ENCODE results near the gene KRT13.

Gene KRT13

GRCh38 chr17:41463746-41464145, 41.7 kb downstream of the KRT13 start:
- no peak for DNase-seq

- DNase-seq: no peak
These were observed 42.7 kb downstream of the KRT13 start for GRCh38 chr17:41462705-41463104.

- no peak for DNase-seq
These were observed 47.7 kb downstream of the KRT13 start for GRCh38 chr17:41457676-41458075.

GRCh38 chr17:41456204-41456603, 49.2 kb downstream of the KRT13 start:
- DNase-seq: no peak

GRCh38 chr17:41455236-41455635, 50.2 kb downstream of the KRT13 start:
- DNase-seq: no peak

GRCh38 chr17:41453066-41453465, 52.3 kb downstream of the KRT13 start:
- DNase-seq: no peak

GRCh38 chr17:41452281-41452680, 53.1 kb downstream of the KRT13 start:
- DNase-seq: no peak

GRCh38 chr17:41451154-41451728, 54.2 kb downstream of the KRT13 start:
- no peak for DNase-seq
